ENCODE data around the gene STK32B. TPM values are rescaled to one million over a fixed set of nuclear protein-coding genes. Genes with fewer than 3 reads are reported as not detected.
"Not testable (repeated sequence)": the region's sequence is repeated elsewhere in the genome, so short reads cannot be mapped to it uniquely, and the experiment has no call there.

STK32B gene
- total RNA-seq, 1 donor from 2014 or later, result 46.9 TPM

DNA sequence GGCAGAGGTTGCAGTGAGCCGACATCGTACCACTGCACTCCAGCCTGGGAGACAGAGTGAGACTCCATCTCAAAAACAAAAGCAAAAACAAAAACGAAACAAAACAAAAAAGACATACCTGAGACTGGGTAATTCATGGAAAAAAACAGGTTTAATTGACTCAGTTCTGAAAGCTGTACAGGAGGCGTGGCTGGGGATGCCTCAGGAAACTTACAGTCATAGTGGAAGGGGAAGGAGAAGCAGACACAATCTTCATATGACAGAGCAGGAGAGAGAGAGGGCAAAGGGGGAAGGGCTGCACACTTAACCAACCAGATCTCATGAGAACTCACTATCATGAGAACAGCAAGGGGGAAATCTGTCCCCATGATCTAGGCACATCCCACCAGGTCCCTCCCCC, 229.5 kb downstream of the STK32B start:
- Mint-ChIP-seq H3K27ac (ENCODE audit: unreplicated experiment) (no peak overlapping the region), H3K4me1 (ENCODE audit: unreplicated experiment) (peaks cover 20% of the 10 kb centered on the region), H3K9me3 (ENCODE audit: unreplicated experiment) (no peaks in the 10 kb centered on the region), H3K4me3 (ENCODE audit: unreplicated experiment) (no peak overlapping the region), H3K27me3 (ENCODE audit: unreplicated experiment) (no peaks in the 10 kb centered on the region), H3K36me3 (ENCODE audit: unreplicated experiment) (peaks cover 2% of the 10 kb centered on the region)
- TF ChIP-seq, protein P1, sequence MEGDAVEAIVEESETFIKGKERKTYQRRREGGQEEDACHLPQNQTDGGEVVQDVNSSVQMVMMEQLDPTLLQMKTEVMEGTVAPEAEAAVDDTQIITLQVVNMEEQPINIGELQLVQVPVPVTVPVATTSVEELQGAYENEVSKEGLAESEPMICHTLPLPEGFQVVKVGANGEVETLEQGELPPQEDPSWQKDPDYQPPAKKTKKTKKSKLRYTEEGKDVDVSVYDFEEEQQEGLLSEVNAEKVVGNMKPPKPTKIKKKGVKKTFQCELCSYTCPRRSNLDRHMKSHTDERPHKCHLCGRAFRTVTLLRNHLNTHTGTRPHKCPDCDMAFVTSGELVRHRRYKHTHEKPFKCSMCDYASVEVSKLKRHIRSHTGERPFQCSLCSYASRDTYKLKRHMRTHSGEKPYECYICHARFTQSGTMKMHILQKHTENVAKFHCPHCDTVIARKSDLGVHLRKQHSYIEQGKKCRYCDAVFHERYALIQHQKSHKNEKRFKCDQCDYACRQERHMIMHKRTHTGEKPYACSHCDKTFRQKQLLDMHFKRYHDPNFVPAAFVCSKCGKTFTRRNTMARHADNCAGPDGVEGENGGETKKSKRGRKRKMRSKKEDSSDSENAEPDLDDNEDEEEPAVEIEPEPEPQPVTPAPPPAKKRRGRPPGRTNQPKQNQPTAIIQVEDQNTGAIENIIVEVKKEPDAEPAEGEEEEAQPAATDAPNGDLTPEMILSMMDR (IDR thresholded peaks at IDR 0.05), result no peak
- DNase-seq (ENCODE audit: extremely low spot score, unreplicated experiment), result no peak

DNA sequence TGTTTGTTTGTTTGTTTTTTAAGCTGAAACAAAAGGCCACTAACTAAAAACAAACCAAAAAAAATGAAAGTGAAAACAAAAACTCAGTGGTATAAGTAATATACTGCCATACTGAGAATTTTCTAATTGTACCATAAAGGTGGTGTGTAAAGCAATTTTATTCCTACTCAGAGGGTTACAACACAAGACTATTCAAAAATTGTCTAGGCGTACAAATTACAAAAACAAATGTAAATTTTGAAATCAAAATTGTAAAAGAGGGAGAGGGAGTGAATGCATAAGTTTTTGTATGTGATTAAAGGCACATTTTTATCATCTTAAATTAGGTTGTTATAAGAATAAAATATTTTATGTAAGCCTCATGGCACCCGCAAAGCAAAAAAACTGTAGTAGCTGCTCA, 232.6 kb downstream of the STK32B start:
- H3K9me3 Mint-ChIP-seq (ENCODE audit: unreplicated experiment), result no peaks in the 10 kb centered on the region
- H3K4me1 Mint-ChIP-seq (ENCODE audit: unreplicated experiment), result peaks cover 16% of the 10 kb centered on the region
- no peaks in the 10 kb centered on the region for H3K27me3 Mint-ChIP-seq (ENCODE audit: unreplicated experiment)
- TF ChIP-seq, protein P1 (IDR thresholded peaks at IDR 0.05), result no peak
- no peak overlapping the region for H3K27ac Mint-ChIP-seq (ENCODE audit: unreplicated experiment)
- H3K36me3 Mint-ChIP-seq (ENCODE audit: unreplicated experiment), result peaks cover 2% of the 10 kb centered on the region
- H3K4me3 Mint-ChIP-seq (ENCODE audit: unreplicated experiment), result no peak overlapping the region
- DNase-seq (ENCODE audit: extremely low spot score, unreplicated experiment), result no peak

DNA sequence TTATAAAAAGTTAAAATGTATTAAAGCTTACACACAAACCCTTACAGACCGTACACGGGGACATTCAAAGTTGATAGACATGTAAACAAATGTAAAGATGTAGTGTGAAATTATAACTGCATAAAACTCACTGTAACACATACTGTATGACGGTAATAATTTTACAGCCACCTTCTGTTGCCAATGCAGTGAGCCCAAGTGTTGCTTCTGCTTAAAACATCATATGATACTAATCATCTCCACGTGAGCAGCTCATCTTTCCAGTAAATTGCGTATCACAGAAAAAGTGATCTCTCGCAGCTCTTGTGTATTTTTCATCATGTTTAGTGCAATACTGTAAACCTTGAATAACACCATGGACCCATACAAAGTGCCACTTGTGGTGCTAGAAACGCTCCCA, 233.2 kb downstream of the STK32B start:
- no peak for DNase-seq (ENCODE audit: extremely low spot score, unreplicated experiment)
- Mint-ChIP-seq H3K36me3 (ENCODE audit: unreplicated experiment) (peaks cover 2% of the 10 kb centered on the region), H3K27me3 (ENCODE audit: unreplicated experiment) (no peaks in the 10 kb centered on the region), H3K9me3 (ENCODE audit: unreplicated experiment) (no peaks in the 10 kb centered on the region), H3K4me1 (ENCODE audit: unreplicated experiment) (peaks cover 16% of the 10 kb centered on the region), H3K4me3 (ENCODE audit: unreplicated experiment) (no peak overlapping the region), H3K27ac (ENCODE audit: unreplicated experiment) (no peak overlapping the region)
- TF ChIP-seq, protein P1 (IDR thresholded peaks at IDR 0.05), result no peak

DNA sequence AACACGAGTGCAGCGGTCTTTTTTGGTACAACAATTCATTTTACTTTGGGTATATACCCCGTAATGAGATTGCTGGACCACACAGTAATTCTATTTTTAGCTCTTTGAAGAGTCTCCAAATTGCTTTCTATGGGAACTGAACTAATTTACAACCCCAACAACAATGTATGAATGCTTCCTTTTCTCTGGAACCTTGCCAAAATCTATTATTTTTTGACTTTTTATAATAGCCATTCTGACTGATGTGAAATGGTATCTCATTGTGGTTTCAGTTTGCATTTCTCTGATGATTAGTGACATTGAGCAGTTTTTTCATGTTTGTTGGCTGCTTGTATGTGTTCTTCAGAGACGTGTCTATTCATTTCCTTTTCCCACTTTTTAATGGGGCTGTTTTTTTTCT, 240.8 kb downstream of the STK32B start:
- peaks cover 16% of the 10 kb centered on the region for H3K4me1 Mint-ChIP-seq (ENCODE audit: unreplicated experiment)
- TF ChIP-seq, protein P1 (IDR thresholded peaks at IDR 0.05), result no peak
- H3K27ac Mint-ChIP-seq (ENCODE audit: unreplicated experiment), result no peak overlapping the region
- H3K9me3 Mint-ChIP-seq (ENCODE audit: unreplicated experiment), result peaks cover 21% of the 10 kb centered on the region
- H3K27me3 Mint-ChIP-seq (ENCODE audit: unreplicated experiment), result no peaks in the 10 kb centered on the region
- no peak for DNase-seq (ENCODE audit: extremely low spot score, unreplicated experiment)
- H3K4me3 Mint-ChIP-seq (ENCODE audit: unreplicated experiment), result no peak overlapping the region
- peaks cover 3% of the 10 kb centered on the region for H3K36me3 Mint-ChIP-seq (ENCODE audit: unreplicated experiment)

DNA sequence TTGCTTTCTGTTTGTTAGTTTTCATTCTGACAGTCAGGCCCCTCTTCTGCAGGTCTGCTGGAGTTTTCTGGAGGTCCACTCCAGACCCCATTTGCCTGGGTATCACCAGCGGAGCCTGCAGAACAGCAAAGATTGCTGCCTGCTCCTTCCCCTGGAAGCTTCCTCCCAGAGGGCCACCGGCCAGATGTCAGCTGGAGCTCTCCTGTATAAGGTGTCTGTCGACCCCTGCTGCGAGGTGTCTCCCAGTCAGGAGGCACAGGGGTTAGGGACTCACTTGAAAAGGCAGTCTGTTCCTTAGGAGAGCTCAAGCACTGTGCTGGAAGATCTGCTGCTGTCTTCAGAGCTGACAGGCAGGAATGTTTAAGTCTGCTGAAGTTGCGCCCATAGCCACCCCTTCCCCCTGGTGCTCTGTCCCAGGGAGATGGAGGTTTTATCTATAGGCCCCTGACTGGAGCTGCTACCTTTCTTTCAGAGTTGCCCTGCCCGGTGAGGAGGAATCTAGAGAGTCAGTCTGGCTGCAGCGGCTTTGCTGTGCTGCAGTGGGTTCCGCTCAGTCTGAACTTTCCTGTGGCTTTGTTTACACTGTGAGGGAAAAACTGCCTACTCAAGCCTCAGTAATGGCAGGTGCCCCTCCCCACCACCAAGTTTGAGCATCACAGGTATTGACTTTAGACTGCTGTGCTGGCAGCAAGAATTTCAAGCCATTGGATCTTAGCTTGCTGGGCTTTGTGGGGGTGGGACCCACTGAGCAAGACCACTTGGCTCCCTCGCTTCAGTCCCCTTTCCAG, 246.9 kb downstream of the STK32B start:
- Mint-ChIP-seq H3K36me3 (ENCODE audit: unreplicated experiment) (peaks cover 12% of the 10 kb centered on the region), H3K9me3 (ENCODE audit: unreplicated experiment) (peaks cover 34% of the 10 kb centered on the region), H3K4me1 (ENCODE audit: unreplicated experiment) (peaks cover 19% of the 10 kb centered on the region)
- H3K27ac Mint-ChIP-seq (ENCODE audit: unreplicated experiment); H3K27me3 Mint-ChIP-seq (ENCODE audit: unreplicated experiment); H3K4me3 Mint-ChIP-seq (ENCODE audit: unreplicated experiment); DNase-seq (ENCODE audit: extremely low spot score, unreplicated experiment): not testable (repeated sequence)
